GM21723 (cell line): ENCODE data around the gene UNKL.
A peak's percentile ranks its signal among the peaks of the same experiment; 100 is the strongest.

Experiments used
- ATAC-seq: cut with Tn5 transposase; IDR thresholded peaks from one replicate; pipeline ENCODE4 v1.9.1; 2021; ENCODE audit warnings: mild to moderate bottlenecking, moderate library complexity; ENCODE audit not compliant: unreplicated experiment

Gene UNKL

GRCh38 chr16:1356061-1356900 is 58.2 kb downstream of the UNKL start:
- ATAC-seq = no peak

GRCh38 chr16:1355591-1355990 is 58.9 kb downstream of the UNKL start:
- no peak for ATAC-seq

GRCh38 chr16:1354815-1355540 is 59.5 kb downstream of the UNKL start:
- no peak for ATAC-seq

- ATAC-seq = peak; percentile 56
These were observed 62.7 kb downstream of the UNKL start, which contains the start of the genes GNPTG and TSR3 for GRCh38 chr16:1351582-1352362. Gene GNPTG (plus strand): TSS chr16:1351931. CDS start chr16:1351966, 35 bp downstream. Gene TSR3 (minus strand): TSS chr16:1351878. CDS start chr16:1351804, 74 bp downstream.

- ATAC-seq = peak; percentile 14
These were observed 63.3 kb downstream of the UNKL start for GRCh38 chr16:1351215-1351581.

- no peak for ATAC-seq
These were observed 63.8 kb downstream of the UNKL start for GRCh38 chr16:1350691-1351090.

- no peak for ATAC-seq
These were observed 64.6 kb downstream of the UNKL start for GRCh38 chr16:1349951-1350350.

- ATAC-seq = no peak
These were observed 65.2 kb downstream of the UNKL start for GRCh38 chr16:1349351-1349750.

GRCh38 chr16:1348926-1349325 is 65.6 kb downstream of the UNKL start:
- ATAC-seq = no peak

GRCh38 chr16:1348441-1348840 is 66.1 kb downstream of the UNKL start:
- ATAC-seq = no peak

- no peak for ATAC-seq
These were observed 66.5 kb downstream of the UNKL start for GRCh38 chr16:1347962-1348361.

GRCh38 chr16:1347286-1347855 is 67.1 kb downstream of the UNKL start:
- ATAC-seq = no peak

GRCh38 chr16:1346422-1347285 is 67.8 kb downstream of the UNKL start:
- ATAC-seq = no peak

- no peak for ATAC-seq
These were observed 68.7 kb downstream of the UNKL start for GRCh38 chr16:1345651-1346421.

- no peak for ATAC-seq
These were observed 69.4 kb downstream of the UNKL start for GRCh38 chr16:1345087-1345486.

GRCh38 chr16:1344499-1344898 is 70.0 kb downstream of the UNKL start:
- ATAC-seq = no peak

GRCh38 chr16:1343428-1344242 is 70.9 kb downstream of the UNKL start:
- ATAC-seq = no peak
